ENCODE data around the gene MED12L.

GRCh38 chr3:151357463-151357850, 272.0 kb downstream of the MED12L start:
- no peak for TF ChIP-seq CTCF (IDR thresholded peaks at IDR 0.05; ENCODE audit: low read length)
- TF ChIP-seq EZH2 (IDR thresholded peaks at IDR 0.05; ENCODE audit: borderline replicate concordance, low read length) = no peak
